Uterus (tissue), 2 donors: ENCODE data around the gene KIAA1217.

Experiments used
- POLR2A ChIP-seq, 2 donors: fragments of 450-650 bp; IDR thresholded peaks; one replicate each; pipeline ENCODE4 v1.6.1; 2016; ENCODE audit warnings: antibody characterized with exemption in 2 of 2, mild to moderate bottlenecking in 1 of 2, moderate library complexity in 1 of 2
- TF ChIP-seq, protein P1 (sequence below), 4 experiments: fragments of 200-600 bp in 2 of 4; fragments of 450-650 bp in 2 of 4; sonication (generic) in 2 of 4; IDR thresholded peaks; one replicate each; pipeline ENCODE4 v1.5.1; 2016 to 2019; ENCODE audit warnings: antibody characterized with exemption in 4 of 4, mild to moderate bottlenecking in 2 of 4, moderate library complexity in 1 of 4

DNA sequence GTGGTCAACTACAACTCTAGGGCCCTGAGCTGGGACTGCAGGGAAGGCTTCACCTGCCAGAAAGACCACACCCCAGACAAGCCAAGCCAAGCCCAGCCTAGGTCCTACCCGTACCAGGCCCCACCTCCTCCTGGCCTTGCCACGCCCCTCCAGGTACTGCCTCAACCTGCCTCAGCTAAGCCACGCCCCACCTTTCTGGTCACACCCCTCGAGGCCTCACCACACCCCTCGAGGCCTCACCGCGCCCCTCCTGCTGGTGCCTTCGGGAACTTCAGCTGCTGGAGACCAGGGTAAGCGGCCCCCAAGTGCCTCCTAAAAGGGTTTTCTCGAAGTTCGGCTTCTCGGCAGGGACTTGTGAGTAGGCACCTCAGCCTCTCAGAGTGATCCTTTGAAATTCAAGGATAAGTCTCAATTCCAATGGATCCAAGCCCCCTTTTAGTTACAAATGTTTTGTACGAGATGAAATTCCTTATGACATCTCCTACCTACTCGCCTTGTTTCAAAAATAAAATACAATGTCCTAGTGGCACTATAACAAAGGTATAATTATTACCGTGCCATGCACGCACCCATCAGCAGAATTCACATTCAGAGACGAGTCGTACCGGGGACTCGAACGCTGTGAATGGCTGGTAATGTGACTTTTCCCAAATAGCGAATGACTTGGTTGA, 343.5 kb downstream of the KIAA1217 start:
- TF ChIP-seq, protein P1, sequence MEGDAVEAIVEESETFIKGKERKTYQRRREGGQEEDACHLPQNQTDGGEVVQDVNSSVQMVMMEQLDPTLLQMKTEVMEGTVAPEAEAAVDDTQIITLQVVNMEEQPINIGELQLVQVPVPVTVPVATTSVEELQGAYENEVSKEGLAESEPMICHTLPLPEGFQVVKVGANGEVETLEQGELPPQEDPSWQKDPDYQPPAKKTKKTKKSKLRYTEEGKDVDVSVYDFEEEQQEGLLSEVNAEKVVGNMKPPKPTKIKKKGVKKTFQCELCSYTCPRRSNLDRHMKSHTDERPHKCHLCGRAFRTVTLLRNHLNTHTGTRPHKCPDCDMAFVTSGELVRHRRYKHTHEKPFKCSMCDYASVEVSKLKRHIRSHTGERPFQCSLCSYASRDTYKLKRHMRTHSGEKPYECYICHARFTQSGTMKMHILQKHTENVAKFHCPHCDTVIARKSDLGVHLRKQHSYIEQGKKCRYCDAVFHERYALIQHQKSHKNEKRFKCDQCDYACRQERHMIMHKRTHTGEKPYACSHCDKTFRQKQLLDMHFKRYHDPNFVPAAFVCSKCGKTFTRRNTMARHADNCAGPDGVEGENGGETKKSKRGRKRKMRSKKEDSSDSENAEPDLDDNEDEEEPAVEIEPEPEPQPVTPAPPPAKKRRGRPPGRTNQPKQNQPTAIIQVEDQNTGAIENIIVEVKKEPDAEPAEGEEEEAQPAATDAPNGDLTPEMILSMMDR (IDR thresholded peaks at IDR 0.05), result no peak
- no peak for TF ChIP-seq POLR2A (IDR thresholded peaks at IDR 0.05)
